RKO (cell line): Measurements from ENCODE around the gene BLVRA.
"Not testable (repeated sequence)": the region's sequence is repeated elsewhere in the genome, so short reads cannot be mapped to it uniquely, and the experiment has no call there.

Experiments used
- DNase-seq: peaks from one replicate; pipeline ENCODE4 v3.0.0-alpha.2; 2016; ENCODE audit warnings: low spot score

Gene BLVRA

GRCh38 chr7:43769791-43770465, 11.4 kb downstream of the BLVRA start:
- DNase-seq = no peak

DNA sequence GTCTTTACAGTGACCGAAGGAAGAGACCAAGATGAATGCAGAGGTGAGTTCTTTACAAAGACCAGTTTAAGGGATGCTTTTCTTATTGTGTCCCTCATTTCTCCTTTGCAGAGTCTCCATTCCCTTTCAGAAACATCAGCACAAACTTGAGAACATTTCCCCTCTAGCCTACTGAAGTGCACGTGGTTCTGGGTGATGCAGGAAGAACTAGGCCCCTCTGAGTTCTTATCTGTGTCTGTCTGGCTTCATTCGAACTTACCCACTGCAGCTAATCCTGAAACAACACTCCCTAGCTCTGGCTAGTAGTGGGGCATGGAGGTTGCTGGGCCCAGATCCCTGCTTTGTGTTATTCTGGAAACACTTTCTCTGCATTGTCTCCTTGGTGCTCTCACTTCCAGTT, 12.6 kb downstream of the BLVRA start:
- DNase-seq = no peak

DNA sequence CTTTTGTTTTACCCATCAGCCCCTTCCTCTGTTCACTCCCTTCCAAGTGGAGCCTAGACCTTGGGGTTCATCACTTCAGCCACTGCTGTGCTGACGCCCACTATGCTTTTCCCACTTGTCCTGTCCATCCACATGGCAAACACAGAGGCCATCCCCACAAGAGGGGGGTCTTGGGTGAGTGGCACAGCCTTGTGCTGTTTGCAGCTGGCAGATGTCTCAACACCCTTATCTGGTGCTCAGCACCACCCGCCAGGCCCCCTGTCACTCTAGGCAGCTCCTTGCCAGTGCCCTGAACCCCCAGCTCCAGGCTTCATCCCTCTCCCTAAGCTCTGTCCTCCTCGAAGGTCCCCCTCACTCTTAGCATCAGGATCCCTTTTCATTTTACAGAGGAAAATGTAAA, 13.1 kb downstream of the BLVRA start:
- no peak for DNase-seq

DNA sequence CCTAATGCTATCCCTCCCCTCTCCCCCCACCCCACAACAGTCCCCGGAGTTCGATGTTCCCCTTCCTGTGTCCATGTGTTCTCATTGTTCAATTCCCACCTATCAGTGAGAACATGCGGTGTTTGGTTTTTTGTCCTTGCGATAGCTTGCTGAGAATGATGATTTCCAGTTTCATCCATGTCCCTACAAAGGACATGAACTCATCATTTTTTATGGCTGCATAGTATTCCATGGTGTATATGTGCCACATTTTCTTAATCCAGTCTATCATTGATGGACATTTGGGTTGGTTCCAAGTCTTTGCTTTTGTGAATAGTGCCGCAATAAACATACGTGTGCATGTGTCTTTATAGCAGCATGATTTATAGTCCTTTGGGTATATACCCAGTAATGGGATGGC, 14.8 kb downstream of the BLVRA start:
- DNase-seq = not testable (repeated sequence)

DNA sequence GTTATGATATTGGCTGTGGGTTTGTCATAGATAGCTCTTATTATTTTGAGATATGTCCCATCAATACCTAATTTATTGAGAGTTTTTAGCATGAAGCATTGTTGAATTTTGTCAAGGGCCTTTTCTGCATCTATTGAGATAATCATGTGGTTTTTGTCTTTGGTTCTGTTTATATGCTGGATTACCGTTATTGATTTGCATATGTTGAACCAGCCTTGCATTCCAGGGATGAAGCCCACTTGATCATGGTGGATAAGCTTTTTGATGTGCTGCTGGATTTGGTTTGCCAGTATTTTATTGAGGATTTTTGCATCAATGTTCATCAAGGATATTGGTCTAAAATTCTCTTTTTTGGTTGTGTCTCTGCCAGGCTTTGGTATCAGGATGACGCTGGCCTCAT, 16.8 kb downstream of the BLVRA start:
- DNase-seq = not testable (repeated sequence)

GRCh38 chr7:43778293-43779044, 20.0 kb downstream of the BLVRA start:
- not testable (repeated sequence) for DNase-seq

DNA sequence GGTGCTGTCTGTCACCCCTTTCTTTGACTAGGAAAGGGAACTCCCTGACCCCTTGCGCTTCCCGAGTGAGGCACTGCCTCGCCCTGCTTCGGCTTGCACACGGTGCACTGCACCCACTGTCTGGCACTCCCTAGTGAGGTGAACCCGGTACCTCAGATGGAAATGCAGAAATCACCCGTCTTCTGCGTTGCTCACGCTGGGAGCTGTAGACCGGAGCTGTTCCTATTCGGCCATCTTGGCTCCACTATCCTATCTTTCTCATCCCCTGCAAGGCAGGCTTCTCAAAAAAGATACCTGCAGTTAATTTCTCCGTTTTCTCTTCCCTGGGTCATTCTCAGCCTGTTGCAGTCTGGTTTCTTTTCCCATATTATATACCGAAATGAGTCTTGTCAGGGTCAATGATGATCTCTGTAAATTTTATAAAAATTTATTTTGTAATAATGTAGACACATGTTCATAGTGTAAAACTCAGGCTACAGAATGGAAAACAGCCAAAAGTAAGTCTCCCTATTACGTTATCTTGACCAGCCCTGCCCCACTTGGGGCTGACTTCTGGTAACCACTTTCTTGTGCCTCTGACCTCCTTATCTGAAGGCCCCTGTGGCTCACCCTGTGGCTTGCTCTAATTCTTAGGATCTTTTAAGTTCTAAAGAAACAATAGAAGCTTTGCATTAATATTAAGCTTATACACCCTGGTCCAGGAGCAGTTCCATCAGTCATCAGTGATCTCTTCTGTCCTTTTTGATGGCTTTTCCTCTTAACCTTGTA, 20.7 kb downstream of the BLVRA start:
- DNase-seq = no peak

DNA sequence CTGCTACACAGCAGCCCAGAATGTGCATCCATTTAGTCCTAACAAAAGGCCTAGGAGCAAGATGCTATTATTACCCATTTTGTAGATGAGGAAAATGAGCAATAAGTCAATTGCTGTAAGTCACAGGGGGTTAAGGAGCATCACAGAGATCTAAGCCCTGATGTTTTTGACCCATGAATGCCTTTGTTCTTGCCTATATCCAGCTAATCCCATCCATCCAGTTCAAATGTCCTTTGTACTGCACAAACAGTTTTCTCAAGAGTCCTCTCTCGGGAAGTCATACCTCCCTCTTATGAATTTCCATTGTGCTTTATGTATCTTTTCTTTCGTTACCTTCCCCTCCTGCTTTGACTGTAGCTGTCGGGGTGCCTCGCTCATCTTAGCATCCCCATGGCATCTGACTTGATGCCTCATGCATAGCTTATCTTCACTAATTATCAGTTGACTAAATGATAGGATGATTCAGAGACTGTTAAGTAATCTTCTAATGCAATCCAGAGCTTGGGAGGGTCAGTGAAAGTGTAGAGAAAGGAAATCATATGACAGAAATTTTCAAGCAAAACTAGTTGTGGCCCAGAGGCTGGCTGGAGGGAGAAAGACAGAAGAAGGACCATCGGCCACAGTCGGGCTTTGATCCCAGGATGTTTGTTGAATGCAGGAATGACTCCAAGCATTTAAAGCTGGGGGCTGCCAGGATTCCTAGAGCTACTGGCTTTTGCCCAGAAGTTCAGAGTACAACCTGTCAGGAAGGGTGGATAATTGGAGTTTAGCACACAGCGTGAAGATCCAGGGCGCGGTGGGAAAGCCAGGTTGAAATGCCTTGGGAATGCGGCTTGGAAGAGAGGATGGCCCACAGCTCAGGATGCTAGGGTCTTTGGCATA, 23.5 kb downstream of the BLVRA start:
- DNase-seq = no peak

DNA sequence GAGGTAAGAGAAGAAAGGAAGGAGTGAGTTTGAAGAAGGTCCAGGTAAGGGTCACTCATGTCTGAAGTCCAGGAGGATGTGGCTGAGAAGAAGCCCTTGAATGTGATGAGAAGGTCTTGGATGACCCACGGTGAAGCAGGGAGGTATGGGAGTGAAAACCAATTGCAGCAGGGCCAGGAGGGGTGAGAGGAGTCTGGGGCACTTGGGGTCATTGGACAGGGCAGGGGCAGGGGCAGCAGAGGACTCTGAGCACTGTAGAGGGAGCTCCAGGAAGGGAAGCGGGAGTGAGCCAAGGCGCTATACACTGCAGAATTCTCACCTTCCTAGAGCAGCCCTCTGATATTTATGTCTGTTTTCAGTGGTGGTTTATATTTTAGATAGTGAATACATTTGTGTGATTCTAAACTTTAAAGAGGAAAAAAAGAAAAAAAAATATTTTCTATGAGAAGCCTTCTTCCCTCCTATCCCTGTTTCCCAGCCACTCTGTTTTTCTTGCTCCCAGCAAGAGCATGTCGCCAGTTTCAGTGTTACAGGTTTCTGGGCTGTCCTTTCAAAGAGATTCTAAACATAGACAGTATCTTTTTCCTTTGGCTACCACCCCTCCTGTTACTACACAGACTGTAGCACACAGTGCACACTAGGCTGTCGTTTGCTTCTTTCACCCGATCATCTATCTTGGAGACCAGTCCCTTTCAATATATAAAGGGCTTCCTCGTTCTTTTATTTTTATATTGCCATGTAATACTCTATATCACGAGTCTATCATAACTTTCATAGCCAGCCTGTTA, 24.5 kb downstream of the BLVRA start:
- DNase-seq = no peak

GRCh38 chr7:43784030-43784584, 25.6 kb downstream of the BLVRA start:
- DNase-seq = no peak

GRCh38 chr7:43784585-43785087, 26.2 kb downstream of the BLVRA start:
- DNase-seq = not testable (repeated sequence)

- DNase-seq = peak; percentile 82
Observed at GRCh38 chr7:43785420-43785819, 26.9 kb downstream of the BLVRA start.

- no peak for DNase-seq
Observed at GRCh38 chr7:43787771-43788170, 29.3 kb downstream of the BLVRA start.

- DNase-seq = no peak
Observed at GRCh38 chr7:43790006-43790405, 31.5 kb downstream of the BLVRA start.

DNA sequence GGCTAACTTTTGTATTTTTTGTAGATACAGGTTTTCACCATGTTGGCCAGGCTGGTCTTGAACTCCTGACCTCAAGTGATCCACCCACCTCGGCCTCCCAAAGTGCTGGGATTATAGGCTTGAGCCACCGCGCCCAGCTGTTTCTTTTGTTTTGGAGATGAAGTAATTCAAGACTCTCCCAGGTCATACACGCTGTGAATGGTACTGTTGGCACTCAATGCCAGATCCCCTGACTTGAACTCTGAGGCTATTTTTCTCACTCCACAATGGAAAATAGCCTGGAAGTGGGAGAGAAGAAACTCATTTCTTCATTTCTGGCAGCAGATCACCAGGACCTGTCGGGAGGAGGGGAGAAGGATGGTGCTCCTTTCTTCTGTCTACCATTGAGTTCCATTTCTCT, 32.4 kb downstream of the BLVRA start:
- DNase-seq = no peak

DNA sequence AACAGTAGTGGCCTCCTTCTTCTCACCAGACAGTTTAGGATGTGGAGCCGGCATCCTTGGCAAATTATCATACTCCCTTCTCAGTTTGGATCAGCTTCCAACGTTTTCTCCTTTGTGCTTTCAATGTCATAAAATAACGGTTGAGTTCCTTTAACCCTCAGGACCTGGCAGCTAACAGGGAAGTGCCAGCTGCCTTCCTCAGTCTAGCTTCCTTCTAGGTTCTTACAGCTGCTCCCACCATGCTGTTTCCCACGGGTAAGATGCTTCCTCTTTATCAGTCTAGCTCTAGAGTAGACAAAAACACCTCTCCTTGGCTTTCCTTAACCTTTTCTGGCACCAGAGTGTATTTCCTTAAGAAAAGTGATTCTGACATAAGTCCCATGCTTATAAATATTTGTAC, 33.2 kb downstream of the BLVRA start:
- no peak for DNase-seq

GRCh38 chr7:43792471-43793150, 34.1 kb downstream of the BLVRA start:
- DNase-seq = no peak

DNA sequence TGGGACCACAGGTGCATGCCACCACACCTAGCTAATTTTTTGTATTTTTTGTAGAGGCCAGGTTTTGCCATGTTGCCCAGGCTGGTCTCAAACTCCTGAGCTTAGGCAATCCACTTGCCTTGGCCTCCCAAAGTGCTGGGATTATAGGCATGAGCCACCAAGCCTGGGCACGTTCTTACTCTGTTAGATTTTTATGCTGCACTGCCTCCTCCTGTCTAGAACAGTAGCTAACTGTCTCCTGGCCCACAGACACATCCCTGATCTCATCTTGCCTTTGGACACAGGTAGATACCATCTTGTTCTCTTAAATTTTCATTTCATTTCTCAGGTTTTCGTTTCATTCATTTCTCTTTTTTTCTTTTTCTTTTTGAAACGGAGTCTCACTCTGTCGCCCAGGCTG, 41.1 kb downstream of the BLVRA start:
- DNase-seq = no peak

DNA sequence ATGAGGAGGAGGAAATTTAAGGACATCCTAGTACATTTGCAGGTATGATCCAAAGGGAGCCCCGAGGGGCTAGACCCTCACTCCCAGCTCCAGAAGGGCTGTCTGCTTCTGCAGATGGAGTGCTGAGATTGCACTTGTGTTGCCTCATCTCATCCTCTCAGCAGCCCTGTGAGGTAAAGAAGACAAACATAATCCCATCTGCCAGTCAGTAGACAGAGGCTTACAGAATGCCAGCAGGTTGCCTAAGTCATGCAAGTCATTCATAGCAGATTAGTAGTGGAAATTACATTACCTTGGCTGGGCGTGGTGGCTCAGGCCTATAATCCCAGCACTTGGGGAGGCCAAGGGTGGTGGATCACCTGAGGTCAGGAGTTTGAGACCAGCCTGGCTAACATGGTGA, 45.4 kb downstream of the BLVRA start:
- DNase-seq = no peak

DNA sequence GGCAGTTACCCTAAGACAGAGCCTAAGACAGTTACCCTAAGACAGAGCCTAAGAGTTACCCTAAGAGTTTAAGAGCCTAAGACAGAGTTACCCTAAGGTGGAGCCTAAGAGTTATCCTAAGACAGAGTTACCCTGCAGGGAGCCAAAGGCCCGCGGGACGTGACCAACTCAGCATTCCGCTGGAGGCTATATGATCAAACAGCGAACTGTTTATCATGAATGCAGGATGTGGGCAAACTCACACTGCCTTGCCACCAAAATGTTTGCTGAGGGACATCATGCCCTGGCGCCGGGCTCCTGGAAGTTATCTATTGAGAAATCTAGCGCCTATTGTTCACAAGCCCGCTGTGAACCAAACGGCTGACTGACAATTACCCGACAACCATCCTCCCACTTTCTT, 49.9 kb downstream of the BLVRA start:
- DNase-seq = no peak
